Epidermal melanocyte (primary cell): ENCODE measurements around the gene AIF1.

ENCODE experiments used
- DNase-seq: peaks from one replicate; pipeline ENCODE4 v3.0.0; 2011; ENCODE audit warnings: low spot score; ENCODE audit not compliant: insufficient read length

The AIF1 gene

DNA sequence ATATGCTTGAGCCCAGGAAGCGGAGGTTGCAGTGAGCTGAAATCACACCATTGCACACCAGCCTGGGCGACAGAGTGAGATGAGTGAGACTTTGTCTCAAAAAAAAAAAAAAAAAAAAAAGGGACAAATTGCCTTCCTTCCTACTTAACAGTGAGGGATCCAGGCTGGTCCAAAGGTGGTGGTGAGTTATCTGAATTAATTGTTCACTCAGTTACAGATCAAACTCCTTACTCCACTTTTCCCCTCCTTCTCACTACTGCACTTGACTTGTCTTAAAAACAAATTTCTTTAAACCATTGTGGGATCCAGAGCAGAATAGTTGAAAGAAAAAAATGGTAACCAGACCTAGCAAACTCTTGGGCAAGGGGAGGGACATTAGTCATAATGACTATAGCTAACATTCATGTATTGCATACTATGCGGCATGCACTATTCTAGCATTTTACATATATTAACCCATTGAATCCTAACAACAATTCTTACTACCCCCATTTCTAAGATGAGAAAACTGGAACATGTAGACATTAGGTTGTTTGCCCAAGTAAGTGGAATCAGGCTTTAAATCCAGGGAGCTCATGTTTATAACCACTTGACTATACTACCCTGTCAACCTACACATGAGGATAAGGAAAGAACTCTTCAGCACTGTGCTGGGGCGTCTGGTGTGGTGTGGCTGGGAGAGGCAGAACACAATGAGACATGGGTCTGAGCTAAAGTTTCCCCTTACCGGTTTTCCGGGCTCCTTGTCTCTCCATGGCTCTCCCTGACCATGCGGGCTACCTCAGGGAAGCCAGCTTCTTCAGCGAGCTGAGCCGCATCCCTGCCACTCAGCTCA, 48.3 kb downstream of the AIF1 start:
- no peak for DNase-seq

DNA sequence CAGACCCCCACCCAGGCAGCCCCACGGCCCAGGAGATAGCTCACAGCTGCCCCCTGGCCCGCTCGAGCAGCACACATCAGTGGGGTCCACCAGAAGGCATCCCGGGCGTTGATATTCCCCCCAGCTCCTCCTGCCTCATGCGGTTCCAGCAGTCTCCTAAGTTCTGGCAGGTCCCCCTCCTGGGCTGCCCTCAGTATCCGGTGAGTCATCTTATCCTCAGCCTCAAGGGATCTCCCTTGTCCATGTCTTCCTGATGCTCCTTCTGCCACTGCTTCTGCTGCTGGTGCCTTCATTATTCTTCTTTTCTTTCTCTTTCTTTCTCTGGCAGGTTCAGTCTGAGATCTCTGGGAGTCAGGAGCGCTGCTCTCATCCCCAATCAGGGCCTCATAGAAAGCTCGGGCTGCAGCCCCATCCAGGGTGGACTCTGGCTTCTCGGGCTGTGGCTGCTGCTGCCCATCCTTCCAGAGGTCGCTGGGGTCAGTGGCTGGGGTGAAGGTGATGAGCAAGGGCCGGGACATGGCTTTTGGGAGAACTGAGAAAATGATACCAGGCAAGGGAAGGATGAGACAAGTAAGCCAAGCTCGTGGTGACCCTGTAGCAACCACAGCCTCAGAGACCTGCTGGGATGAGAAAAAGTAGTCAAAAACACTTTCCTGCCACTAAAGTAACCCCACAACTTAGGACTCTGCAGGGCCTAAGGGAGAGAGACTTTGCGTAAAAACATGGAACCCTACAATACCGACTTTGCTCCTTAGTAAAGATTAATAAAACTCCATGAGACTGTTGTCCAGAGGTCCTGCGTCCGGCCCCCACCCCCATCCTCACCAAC, 49.1 kb downstream of the AIF1 start:
- no peak for DNase-seq

DNA sequence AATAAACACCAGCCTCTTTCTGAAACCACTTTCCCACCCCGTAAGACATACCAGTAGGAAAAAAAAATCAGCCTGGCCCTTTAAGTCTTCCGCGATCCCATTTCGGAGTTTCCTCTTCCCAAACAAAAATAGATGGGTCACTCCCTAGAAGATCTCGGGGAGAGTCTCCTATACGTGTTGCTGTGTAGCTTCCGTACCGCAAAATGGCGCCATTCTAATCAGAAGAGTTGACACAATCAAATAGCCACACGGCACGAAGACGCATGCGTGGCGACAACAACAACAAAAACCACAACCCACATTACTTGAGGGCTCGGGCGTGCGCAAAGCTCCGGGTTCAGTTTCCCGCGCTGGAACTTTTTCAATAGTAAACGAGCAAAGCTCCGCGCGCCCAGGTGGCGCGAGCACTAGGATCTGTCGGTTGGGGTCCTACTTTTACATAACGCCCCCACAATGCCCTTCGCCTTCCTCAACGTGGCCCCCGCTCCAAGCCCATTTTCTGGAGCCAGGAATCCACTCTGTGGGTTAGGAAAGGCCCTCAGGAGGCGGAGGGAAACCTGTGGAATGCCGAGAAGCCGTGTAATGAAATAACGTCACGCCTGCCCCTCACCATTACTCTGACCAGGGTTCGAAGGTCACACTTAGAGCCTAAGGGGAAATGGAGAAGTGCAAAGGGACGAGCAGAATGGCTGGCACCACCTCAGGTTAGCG, 49.9 kb downstream of the AIF1 start, which contains the start of gene GPANK1:
TSS of gene GPANK1 (minus strand) at position 208 of the 711 bp plus-strand sequence. CDS start 519 bp downstream, outside the sequence.
- DNase-seq = peak; percentile 90

DNA sequence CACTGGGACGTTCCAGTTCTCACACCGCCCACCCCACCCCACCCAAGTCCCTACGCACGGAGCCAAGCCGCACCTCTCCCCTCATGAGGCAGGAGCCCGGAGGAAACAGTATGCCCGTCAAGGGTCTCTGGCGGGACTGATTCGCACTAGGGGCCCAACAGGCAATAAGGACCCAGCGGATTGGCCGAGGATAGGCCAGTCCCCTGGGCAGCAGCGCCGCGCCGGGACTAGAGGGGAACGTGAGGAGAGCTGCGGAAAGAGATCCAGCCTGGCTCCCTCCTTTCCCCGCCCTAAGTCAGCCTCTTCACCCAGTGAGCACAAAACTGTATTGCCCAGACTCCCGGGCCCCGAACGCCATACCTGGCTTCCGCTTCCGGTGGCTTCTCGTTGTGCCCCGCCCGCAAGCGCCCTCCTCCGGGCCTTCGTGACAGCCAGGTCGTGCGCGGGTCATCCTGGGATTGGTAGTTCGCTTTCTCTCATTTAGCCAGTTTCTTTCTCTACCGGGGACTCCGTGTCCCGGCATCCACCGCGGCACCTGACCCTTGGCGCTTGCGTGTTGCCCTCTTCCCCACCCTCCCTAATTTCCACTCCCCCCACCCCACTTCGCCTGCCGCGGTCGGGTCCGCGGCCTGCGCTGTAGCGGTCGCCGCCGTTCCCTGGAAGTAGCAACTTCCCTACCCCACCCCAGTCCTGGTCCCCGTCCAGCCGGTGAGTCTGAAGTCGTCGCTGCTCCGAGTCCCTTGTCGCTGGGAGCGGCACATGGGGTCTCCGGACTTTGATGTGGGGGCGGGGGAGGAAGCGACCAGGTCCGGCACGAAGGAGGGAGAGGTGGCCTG, 50.7 kb downstream of the AIF1 start, which contains the start of gene CSNK2B:
TSS of gene CSNK2B (plus strand) at position 580 of the 836 bp plus-strand sequence. CDS start 752 bp downstream, outside the sequence.
- peak; percentile 96 for DNase-seq

DNA sequence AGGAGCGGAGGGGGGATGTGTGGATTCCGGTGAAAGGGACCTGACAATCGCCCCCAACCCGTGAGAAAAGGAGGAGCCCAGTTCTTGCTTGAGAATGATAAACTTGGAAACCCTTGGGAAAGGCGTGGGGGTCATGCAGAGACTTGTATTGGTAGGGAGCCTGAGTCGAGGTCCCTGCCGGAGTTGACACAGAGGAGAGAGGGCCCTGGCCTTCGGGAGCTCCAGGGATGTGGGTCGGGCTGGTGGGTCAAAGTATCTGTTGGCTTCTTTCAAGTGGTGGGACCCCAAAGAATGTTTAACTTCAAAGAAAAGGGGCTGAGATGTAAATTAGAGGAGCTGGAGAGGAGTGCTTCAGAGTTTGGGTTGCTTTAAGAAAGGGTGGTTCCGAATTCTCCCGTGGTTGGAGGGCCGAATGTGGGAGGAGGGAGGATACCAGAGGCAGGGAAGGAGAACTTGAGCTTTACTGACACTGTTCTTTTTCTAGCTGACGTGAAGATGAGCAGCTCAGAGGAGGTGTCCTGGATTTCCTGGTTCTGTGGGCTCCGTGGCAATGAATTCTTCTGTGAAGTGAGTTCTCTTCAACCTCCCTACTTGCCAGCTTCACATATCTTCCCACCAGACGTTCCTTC, 51.4 kb downstream of the AIF1 start:
- DNase-seq = no peak
